Glutamatergic neuron (in vitro differentiated cells): ENCODE results near the gene CRYL1. TPM values are rescaled to one million over a fixed set of nuclear protein-coding genes. Genes with fewer than 3 reads are reported as not detected.
"Not testable (repeated sequence)": the region's sequence is repeated elsewhere in the genome, so short reads cannot be mapped to it uniquely, and the experiment has no call there.

Source experiments
- DNase-seq: peaks from one replicate; pipeline ENCODE4 v3.0.0; 2022
- H3K27ac Mint-ChIP-seq: one replicate; pipeline ENCODE4 v1.8.0; 2020; ENCODE audit warnings: mild to moderate bottlenecking, mixed read lengths, inconsistent platforms; ENCODE audit not compliant: unreplicated experiment
- H3K27me3 Mint-ChIP-seq: one replicate; pipeline ENCODE4 v1.8.0; 2020; ENCODE audit warnings: mild to moderate bottlenecking, moderate library complexity, mixed read lengths, inconsistent platforms; ENCODE audit not compliant: unreplicated experiment
- H3K36me3 Mint-ChIP-seq: one replicate; pipeline ENCODE4 v1.8.0; 2020; ENCODE audit warnings: mild to moderate bottlenecking, mixed read lengths, inconsistent platforms; ENCODE audit not compliant: unreplicated experiment
- H3K4me1 Mint-ChIP-seq: one replicate; pipeline ENCODE4 v1.8.0; 2020; ENCODE audit warnings: mild to moderate bottlenecking, low read depth, mixed read lengths, inconsistent platforms; ENCODE audit not compliant: unreplicated experiment
- H3K4me3 Mint-ChIP-seq: one replicate; pipeline ENCODE4 v1.8.0; 2020; ENCODE audit warnings: mild to moderate bottlenecking, mixed read lengths, inconsistent platforms; ENCODE audit not compliant: unreplicated experiment
- H3K9me3 Mint-ChIP-seq: one replicate; pipeline ENCODE4 v1.8.0; 2020; ENCODE audit warnings: mild to moderate bottlenecking, moderate library complexity, mixed read lengths, inconsistent platforms; ENCODE audit not compliant: unreplicated experiment
- total RNA-seq: library from RNA; stranded (reverse); fragmentation: NEBNext Ultra II Directional; extraction: Animal tissue kit (Norgen Biotek cat#: 25700); gene quantifications from one replicate; pipeline ENCODE4 v1.2.1, GENCODE V29; 2021; ENCODE audit not compliant: unreplicated experiment
- TF ChIP-seq, protein P1 (sequence below): fragments of 200-600 bp; sonication (generic); IDR thresholded peaks from one replicate; pipeline ENCODE4 v1.5.0; 2021; ENCODE audit not compliant: partially characterized antibody, unreplicated experiment

CRYL1 gene
- total RNA-seq, 1 donor from 2014 or later = 1.1 TPM

DNA sequence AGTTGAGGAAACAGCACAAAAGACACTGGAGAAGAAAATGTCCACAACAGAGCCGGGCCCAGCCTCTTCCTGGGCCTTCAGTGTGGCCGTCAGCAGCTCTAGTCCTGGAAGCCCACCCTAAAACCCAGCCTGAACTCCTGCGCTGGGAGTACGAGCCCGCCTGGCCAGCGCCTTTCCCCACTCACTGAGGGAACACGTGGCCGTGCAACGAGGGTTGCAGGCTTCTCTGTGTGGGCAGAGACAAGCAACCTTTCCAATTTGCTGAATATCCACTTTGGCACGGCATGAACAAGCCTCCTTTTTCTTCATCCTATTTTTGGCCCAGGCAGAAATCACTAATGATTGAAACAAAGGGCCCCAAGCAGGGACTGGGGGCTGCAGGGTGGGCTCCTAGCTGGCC, 89.2 kb downstream of the CRYL1 start:
- TF ChIP-seq, protein P1, sequence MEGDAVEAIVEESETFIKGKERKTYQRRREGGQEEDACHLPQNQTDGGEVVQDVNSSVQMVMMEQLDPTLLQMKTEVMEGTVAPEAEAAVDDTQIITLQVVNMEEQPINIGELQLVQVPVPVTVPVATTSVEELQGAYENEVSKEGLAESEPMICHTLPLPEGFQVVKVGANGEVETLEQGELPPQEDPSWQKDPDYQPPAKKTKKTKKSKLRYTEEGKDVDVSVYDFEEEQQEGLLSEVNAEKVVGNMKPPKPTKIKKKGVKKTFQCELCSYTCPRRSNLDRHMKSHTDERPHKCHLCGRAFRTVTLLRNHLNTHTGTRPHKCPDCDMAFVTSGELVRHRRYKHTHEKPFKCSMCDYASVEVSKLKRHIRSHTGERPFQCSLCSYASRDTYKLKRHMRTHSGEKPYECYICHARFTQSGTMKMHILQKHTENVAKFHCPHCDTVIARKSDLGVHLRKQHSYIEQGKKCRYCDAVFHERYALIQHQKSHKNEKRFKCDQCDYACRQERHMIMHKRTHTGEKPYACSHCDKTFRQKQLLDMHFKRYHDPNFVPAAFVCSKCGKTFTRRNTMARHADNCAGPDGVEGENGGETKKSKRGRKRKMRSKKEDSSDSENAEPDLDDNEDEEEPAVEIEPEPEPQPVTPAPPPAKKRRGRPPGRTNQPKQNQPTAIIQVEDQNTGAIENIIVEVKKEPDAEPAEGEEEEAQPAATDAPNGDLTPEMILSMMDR = no peak
- no peaks in the 10 kb centered on the region for H3K4me1 Mint-ChIP-seq
- DNase-seq = no peak
- H3K9me3 Mint-ChIP-seq = peaks cover 7% of the 10 kb centered on the region
- no peak overlapping the region for H3K4me3 Mint-ChIP-seq
- H3K36me3 Mint-ChIP-seq = peaks cover 5% of the 10 kb centered on the region
- peaks cover 5% of the 10 kb centered on the region for H3K27me3 Mint-ChIP-seq
- no peak overlapping the region for H3K27ac Mint-ChIP-seq

DNA sequence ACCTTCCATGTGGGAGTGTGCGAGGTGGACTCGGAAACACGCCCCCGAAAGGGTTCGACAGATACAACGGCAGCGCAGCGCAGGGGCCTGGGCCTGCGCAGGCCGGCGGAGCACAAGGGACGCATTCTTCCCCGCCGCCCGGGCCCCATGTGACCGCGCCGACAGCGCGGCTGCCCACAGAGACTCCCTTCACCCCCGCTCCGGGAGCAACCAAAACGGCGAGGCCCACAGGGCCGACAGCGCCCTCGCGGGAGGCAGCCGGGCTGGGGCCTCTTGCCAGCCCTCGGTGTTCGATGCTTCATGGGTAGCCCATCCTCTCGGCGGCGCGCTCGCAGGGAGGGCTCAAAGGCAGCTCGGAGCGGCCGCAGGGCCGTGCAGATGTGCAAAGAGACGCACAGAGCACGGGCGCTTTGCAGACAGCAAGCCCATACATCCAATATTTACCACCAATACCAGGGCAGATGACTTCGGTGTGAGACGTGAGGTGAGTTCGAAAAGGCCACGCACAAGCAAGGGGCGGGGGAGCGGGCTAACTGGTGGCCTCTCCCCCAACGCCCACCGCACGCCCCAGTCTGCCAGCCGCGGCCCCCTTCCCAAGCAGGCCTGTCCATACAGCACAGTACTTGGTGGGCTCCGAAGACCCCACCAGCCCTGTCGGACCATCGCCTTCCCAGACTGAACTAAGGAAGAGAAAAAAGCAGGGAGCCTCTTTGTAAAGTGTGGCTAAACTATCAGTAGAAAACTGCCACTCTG, 89.9 kb downstream of the CRYL1 start:
- Mint-ChIP-seq H3K36me3 (peaks cover 5% of the 10 kb centered on the region), H3K27me3 (peaks cover 6% of the 10 kb centered on the region), H3K27ac (no peak overlapping the region), H3K9me3 (peaks cover 7% of the 10 kb centered on the region), H3K4me3 (peak overlapping the region; percentile 34), H3K4me1 (no peaks in the 10 kb centered on the region)
- TF ChIP-seq, protein P1 = no peak
- no peak for DNase-seq

DNA sequence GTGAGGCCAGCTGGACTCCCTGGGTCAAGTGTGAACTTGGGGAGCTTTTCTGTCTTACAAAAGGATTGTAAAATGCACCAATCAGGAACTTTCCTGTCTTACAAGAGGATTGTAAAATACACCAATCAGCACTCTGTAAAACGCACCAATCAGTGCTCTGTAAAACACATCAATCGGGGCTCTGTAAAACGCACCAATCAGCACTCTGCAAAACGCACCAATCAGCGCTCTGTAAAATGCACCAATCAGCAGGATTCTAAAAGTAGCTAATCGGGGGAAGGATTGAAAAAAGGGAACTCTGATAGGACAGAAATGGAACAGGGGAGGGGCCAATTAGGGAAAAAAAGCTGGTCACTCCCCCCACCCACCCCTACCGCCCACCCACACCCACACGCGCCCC, 91.4 kb downstream of the CRYL1 start:
- H3K4me3 Mint-ChIP-seq, DNase-seq, H3K9me3 Mint-ChIP-seq, H3K27me3 Mint-ChIP-seq, H3K27ac Mint-ChIP-seq, H3K36me3 Mint-ChIP-seq, H3K4me1 Mint-ChIP-seq: not testable (repeated sequence)

DNA sequence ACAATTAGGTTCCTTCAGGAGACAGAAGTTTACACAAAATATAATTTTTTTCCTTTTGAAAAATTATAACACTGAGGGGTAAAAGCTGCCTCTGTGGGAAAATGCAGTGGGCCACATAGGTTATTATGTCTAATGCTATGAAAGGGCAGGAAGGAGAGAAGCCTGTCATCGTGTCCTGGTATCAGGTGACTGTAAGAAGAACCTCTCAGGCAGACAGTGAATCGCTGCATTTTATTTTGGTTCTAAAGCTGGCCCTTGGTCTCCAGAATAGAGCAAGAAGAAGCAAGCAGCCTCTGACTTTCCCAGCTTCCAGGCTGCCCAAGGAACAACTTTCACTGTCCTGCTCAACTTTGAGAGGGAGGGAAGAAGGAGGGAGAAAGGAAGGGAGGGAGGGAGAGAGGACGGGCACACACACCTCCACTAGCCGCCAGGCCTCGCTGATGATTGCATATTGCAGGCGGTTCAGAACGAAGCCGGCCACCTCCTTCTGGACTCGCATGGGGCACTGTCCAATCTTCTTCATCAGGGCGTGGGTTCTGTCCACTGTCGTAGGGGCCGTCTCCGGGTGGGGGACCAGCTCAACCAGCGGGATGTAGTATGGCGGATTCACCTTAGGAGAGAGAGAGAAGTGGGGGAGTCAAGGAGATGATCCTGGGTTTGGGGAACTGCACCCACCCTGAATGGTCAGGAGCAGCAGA, 93.8 kb downstream of the CRYL1 start:
- Mint-ChIP-seq H3K36me3 (peaks cover 5% of the 10 kb centered on the region), H3K27ac (no peak overlapping the region), H3K27me3 (peaks cover 9% of the 10 kb centered on the region), H3K9me3 (peaks cover 11% of the 10 kb centered on the region), H3K4me3 (no peak overlapping the region), H3K4me1 (peaks cover 9% of the 10 kb centered on the region)
- no peak for DNase-seq
- TF ChIP-seq, protein P1 = no peak

DNA sequence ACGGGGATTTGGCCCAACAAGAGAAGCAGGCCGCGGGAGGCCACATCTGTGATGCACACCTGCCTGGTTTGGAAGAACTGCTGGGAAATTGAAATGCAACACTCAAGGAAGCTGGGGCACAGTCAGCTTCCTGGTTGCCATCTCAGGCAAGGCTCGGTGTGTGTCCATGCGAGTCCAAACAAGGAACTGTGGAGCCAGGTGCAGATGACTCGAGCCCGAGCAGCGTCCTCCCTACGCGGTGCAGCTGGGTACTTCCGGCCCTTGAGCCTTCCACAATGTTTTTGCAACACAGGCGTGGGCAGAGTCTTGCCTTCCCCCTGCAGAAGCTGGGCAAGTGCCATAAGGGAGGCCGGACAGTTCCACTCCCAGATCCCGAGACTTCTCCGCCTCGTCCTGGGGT, 94.6 kb downstream of the CRYL1 start:
- no peak for DNase-seq
- Mint-ChIP-seq H3K4me1 (peaks cover 15% of the 10 kb centered on the region), H3K4me3 (no peak overlapping the region), H3K27ac (no peak overlapping the region), H3K9me3 (peaks cover 14% of the 10 kb centered on the region), H3K36me3 (peaks cover 5% of the 10 kb centered on the region), H3K27me3 (peaks cover 7% of the 10 kb centered on the region)
- TF ChIP-seq, protein P1 = no peak
